ENCODE measurements around the gene SCIN. TPM values are rescaled to one million over a fixed set of nuclear protein-coding genes. Genes with fewer than 3 reads are reported as not detected.

SCIN gene
- total and polyA plus RNA-seq, 2 of the 8 experiments (the other 6 are each of a cell fraction or from before 2014, with no cell fraction given) = 0.47 to 1.9 TPM

DNA sequence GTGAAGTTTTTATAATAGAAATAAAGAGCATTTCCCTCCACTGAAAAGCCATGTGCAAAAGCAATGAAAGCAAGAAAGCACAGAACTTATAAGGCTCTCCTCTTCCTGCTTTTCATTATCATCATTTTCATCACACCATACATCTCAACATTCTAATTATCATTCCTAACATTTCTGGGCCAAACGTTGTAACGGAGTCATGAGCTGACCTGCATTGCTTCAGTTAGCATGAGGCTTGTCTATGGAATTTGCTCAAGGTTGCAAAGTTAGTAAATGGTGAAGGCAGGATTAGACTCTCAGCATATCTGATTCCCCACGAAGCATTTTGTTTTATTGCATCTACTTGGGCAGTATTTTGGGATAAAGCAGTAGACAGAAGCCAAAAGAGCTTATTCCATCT lies 11.4 kb downstream of the SCIN start:
- Histone ChIP-seq H3K4me1 (replicated peaks in 1 of 4; ENCODE audit: control insufficient read depth in 3 of 4, insufficient read depth in 4 of 4, low read length in 3 of 4) (no peaks in the 10 kb centered on the region), H3K79me2 (ENCODE audit: control insufficient read depth in 1 of 2, insufficient read depth in 2 of 2, low read length in 2 of 2) (no peaks in the 10 kb centered on the region), H3K36me3 (ENCODE audit: control insufficient read depth in 2 of 4, insufficient read depth in 4 of 4, low read length in 3 of 4) (no peaks in the 10 kb centered on the region), H2BK5ac (ENCODE audit: low read depth, low read length) (no peak overlapping the region), H4K8ac (ENCODE audit: extremely low read depth, insufficient read depth, low read length) (no peak overlapping the region), H4K5ac (ENCODE audit: insufficient read length, low read depth, low read length) (no peak overlapping the region), H3K27ac (ENCODE audit: low read depth, low read length) (no peak overlapping the region), H2AFZ (ENCODE audit: low read length) (no peak overlapping the region), H2BK20ac (ENCODE audit: low read length) (no peak overlapping the region), H3K4me3 (ENCODE audit: extremely low read depth in 1 of 4, insufficient read depth in 2 of 4, low read depth in 3 of 4, low read length in 4 of 4) (no peak overlapping the region), H2BK120ac (replicated peaks; ENCODE audit: low read depth, low read length) (no peak overlapping the region), H3K14ac (ENCODE audit: insufficient read length) (no peak overlapping the region), H3K79me1 (ENCODE audit: low read depth, low read length) (no peaks in the 10 kb centered on the region), H3K4me2 (ENCODE audit: insufficient read depth in 1 of 2, low read depth in 2 of 2, low read length in 2 of 2) (no peak overlapping the region), H3K23me2 (ENCODE audit: low read depth, low read length) (no peaks in the 10 kb centered on the region), H3K56ac (replicated peaks; ENCODE audit: insufficient read length, low read depth, low read length) (no peak overlapping the region), H3K23ac (ENCODE audit: insufficient read length) (no peak overlapping the region), H4K20me1 (replicated peaks in 1 of 2; ENCODE audit: control insufficient read depth in 1 of 2, insufficient read depth in 2 of 2, low read length in 2 of 2) (no peaks in the 10 kb centered on the region), H3K18ac (ENCODE audit: extremely low read depth, low read length) (no peak overlapping the region), H3K27me3 (replicated peaks in 1 of 4; ENCODE audit: control insufficient read depth in 3 of 4, extremely low read depth in 1 of 4, insufficient read depth in 3 of 4, low read length in 3 of 4) (no peaks in the 10 kb centered on the region), H2AK5ac (ENCODE audit: low read depth, low read length) (no peak overlapping the region), H3K4ac (replicated peaks; ENCODE audit: insufficient read length, low read depth, low read length) (no peak overlapping the region), H3K9me3 (ENCODE audit: insufficient read depth in 2 of 2, low read depth in 1 of 2, low read length in 1 of 2) (no peaks in the 10 kb centered on the region), H3K9ac (replicated peaks in 1 of 4; ENCODE audit: extremely low read depth in 1 of 4, low read depth in 3 of 4, low read length in 3 of 4) (no peak overlapping the region), H2BK15ac (ENCODE audit: low read length) (no peak overlapping the region), H2BK12ac (ENCODE audit: low read depth, low read length) (no peak overlapping the region), H4K91ac (replicated peaks; ENCODE audit: insufficient read length, low read length) (no peak overlapping the region)
- FAIRE-seq = no peak
- DNase-seq (ENCODE audit: low read depth in 1 of 2, low spot score in 2 of 2) = no peak
- ChIA-PET CTCF (ENCODE audit: partially characterized antibody) (interaction anchor here (1.1 kb wide), 2 partner anchors 63 to 123 kb away, joined by 3 to 4 read pairs; no protein-coding TSS in a partner anchor), POLR2A (ENCODE audit: partially characterized antibody) (no interaction called here)
- 91% methylated on average over 3 of the region's 3 CpGs; no CpG with 5 or more reads in 1 of the 2 experiments for WGBS, 2 experiments (ENCODE audit: extremely low coverage in 1 of 2, insufficient coverage in 1 of 2, insufficient read length in 1 of 2, insufficient replicate concordance in 2 of 2, low coverage in 1 of 2, low lambda C conversion rate in 2 of 2, missing lambda C conversion rate in 1 of 2)
- TF ChIP-seq PHF8 (conservative IDR thresholded peaks at IDR 0.05; ENCODE audit: low read depth, low read length) = no peak
- no peak for TF ChIP-seq SP1 (IDR thresholded peaks at IDR 0.05; ENCODE audit: low read depth, low read length)
- TF ChIP-seq BACH1 (IDR thresholded peaks at IDR 0.05; ENCODE audit: low read length) = no peak
- TF ChIP-seq SP2 (IDR thresholded peaks at IDR 0.05; ENCODE audit: low read length) = no peak
- no peak for TF ChIP-seq SRF (IDR thresholded peaks at IDR 0.05; ENCODE audit: low read depth, low read length)
- TF ChIP-seq NANOG (IDR thresholded peaks at IDR 0.05; ENCODE audit: insufficient read depth, low read depth, low read length, poor library complexity, severe bottlenecking) = no peak
- no peak for TF ChIP-seq EGR1 (IDR thresholded peaks at IDR 0.05; ENCODE audit: borderline replicate concordance, low read depth, low read length)
- TF ChIP-seq SP4 (IDR thresholded peaks at IDR 0.05; ENCODE audit: low read length) = no peak
- no peak for TF ChIP-seq MAFK (IDR thresholded peaks at IDR 0.05; ENCODE audit: low read depth, low read length)
- TF ChIP-seq GABPA (IDR thresholded peaks at IDR 0.05; ENCODE audit: borderline replicate concordance, insufficient read depth, low read length) = no peak
- TF ChIP-seq TCF12 (IDR thresholded peaks at IDR 0.05; ENCODE audit: low read depth, low read length) = no peak
- no peak for TF ChIP-seq CHD2 (IDR thresholded peaks at IDR 0.05; ENCODE audit: low read length)
- no peak for TF ChIP-seq KDM4A (IDR thresholded peaks at IDR 0.05; ENCODE audit: low read depth, low read length, severe bottlenecking)
- TF ChIP-seq TEAD4 (IDR thresholded peaks at IDR 0.05; ENCODE audit: low read depth, low read length) = no peak
- no peak for TF ChIP-seq CTBP2 (IDR thresholded peaks at IDR 0.05; ENCODE audit: borderline replicate concordance, insufficient read depth, insufficient read length, low read length)
- no peak for TF ChIP-seq SIRT6 (IDR thresholded peaks at IDR 0.05; ENCODE audit: low read length)
- no peak for TF ChIP-seq TAF1 (IDR thresholded peaks at IDR 0.05; ENCODE audit: low read depth, low read length)
